Activated CD8-positive, alpha-beta memory T cell treated with anti-CD3 and anti-CD28 coated beads for 4 hours (primary cell): ENCODE results near the gene IFIT3.

ENCODE experiments used
- DNase-seq, 2 donors: peaks; one replicate each; pipeline ENCODE4 v3.0.0-alpha.2; 2020; ENCODE audit warnings: low read depth in 2 of 2

IFIT3 gene

GRCh38 chr10:89357975-89358374, 30.2 kb downstream of the IFIT3 start:
- no peak for DNase-seq

GRCh38 chr10:89360157-89360556, 32.4 kb downstream of the IFIT3 start:
- DNase-seq: no peak

- DNase-seq: no peak
Measured at GRCh38 chr10:89362929-89363328, 35.1 kb downstream of the IFIT3 start.

GRCh38 chr10:89363729-89364442, 36.1 kb downstream of the IFIT3 start:
- no peak for DNase-seq

DNA sequence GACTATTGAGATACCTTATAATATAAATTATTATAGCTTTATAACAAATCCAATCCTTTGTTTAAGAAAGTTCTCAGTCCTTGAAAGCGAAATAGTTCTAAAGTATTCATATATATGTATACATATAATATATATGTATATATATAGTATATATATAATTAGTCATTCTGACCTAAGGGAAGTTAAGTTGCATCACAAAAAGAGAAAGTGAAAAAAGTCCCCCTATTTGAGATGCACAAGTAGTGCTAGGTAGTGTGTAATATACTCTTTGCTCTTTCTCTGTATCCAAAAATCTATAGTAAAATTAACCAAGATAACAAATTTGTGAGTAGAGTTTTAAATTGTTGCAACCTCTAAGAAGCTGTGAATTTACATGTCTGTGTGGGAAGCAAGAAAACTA, 36.7 kb downstream of the IFIT3 start:
- DNase-seq: no peak

DNA sequence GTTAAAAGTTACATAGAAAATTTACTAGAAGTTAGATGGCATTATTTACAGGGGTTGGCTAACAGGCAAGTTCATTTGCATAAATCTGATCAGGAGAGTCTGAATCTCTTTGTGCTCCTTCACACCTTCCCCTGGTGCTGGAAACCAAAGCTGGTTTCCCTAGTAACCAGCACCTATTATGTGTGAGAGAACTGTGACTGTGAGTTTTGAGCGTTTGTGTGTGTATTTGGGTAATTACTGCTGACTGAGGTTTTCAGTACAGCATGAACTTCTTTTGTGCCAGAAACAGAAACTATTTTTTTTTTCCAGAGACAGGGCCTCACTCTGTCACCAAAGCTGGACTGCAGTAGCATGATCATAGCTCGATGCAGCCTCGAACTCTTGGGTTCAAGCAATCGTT, 39.7 kb downstream of the IFIT3 start:
- DNase-seq: peak in 1 of 2 donors; percentile 4

DNA sequence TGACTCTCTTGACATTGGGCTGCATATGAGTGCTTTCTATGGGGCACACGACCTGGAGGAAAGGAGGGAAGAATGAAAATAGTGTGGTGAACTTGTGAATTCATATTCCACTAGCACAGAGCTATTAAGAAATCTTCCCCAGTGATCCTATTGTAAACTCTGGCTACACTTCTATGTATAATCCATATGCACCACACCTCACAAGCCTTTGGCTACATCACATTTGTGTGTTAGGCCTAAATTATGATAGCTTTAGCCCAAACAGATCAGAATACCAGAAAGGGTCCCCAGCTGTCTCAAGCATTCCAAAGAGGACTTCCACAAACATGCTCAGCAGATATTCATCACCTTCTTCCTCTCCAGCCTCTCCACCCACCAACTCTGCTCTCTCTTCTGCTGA, 40.3 kb downstream of the IFIT3 start:
- DNase-seq: no peak

GRCh38 chr10:89369156-89370105, 41.6 kb downstream of the IFIT3 start:
- no peak for DNase-seq

- no peak for DNase-seq
Measured at GRCh38 chr10:89371079-89371478, 43.3 kb downstream of the IFIT3 start.

GRCh38 chr10:89371987-89372386, 44.2 kb downstream of the IFIT3 start:
- DNase-seq: no peak

GRCh38 chr10:89373916-89374711, 46.3 kb downstream of the IFIT3 start:
- DNase-seq: no peak

DNA sequence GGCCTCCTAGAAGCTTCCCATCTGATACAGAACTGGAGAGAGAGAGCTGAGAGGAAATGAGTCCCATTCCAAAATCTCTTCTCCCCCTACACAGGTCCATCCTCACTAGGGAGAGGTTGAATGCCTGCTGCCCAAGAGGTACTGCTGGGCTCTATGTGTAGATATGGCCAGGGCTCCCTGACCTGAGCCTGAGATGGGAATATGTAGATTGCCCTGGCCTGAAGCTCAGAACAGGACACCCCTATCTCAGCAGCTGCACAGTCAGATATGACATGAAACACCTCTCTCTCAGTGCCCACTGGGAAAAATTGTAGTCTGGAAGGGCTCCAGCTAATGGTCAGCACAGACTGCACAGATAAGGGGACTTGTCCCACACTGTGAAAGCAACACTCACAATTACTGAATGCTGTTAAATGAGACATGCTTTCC, 46.9 kb downstream of the IFIT3 start:
- DNase-seq: no peak

DNA sequence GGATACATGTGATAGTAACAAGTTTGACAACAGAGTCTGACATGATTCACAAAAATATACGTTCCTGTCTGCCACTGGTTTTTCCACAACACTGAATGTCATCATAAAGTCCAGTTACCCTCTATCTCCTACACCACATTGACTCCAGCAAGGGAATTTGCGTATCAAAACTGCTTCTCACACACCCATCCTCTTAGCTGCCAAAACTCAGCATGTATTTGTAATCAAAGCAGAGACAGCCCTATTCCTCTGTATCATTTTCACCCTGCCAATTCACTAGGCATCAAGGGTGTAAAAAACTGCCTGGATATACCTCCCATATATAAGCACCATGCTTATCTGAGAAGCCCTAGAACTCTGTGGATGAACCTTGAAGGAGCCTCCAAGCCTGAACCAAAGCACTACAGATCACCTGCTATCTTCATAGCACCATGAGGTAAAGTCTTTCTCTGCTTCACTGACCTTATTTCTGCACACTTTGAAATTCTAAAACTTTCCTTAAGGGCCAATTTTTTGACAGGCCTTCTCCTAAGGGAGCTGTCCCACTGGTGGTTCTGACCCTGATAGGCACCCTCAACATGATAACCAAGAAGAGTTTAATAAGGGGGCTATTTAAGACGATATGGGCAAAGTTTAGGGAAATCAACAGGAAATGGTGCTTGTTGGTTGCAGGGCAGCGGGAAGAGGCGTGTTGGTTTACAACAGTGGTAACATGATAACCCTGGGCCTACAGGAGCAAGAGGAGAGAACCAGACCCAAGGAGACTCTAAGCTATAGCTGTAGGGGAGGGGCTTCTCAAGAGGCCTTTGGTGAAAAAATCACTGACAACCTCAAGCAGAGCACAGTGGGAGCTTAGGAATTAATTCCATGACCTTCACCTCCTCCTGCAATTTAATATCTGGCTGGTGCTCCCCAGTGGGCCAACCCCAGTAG, 50.2 kb downstream of the IFIT3 start, which contains the start of gene IFIT1B:
TSS of gene IFIT1B (plus strand) at position 352 of the 933 bp plus-strand sequence. CDS start at position 432, 80 bp downstream.
- no peak for DNase-seq

DNA sequence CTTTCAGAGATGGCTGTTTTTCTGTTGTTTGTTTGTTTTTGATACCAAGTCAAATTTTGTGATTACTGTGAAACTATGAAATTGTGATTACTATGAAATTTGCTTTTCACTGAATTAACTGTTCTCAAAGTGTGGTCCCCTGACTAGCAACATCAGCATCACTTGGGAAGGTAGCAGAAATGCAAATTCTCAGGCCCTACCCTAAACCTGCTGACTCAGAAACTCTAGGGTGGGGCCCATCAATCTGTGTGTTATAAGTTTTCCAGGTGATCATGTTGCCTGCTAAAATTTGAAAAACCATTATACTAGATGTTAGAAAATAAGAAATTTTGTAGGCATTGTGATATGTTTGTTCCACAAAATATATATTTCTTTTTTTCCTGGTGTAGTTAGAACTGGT, 51.3 kb downstream of the IFIT3 start:
- DNase-seq: no peak

- no peak for DNase-seq
Measured at GRCh38 chr10:89382757-89383156, 55.0 kb downstream of the IFIT3 start.

GRCh38 chr10:89384474-89385340, 56.9 kb downstream of the IFIT3 start:
- no peak for DNase-seq

GRCh38 chr10:89388806-89389205, 61.0 kb downstream of the IFIT3 start:
- no peak for DNase-seq

DNA sequence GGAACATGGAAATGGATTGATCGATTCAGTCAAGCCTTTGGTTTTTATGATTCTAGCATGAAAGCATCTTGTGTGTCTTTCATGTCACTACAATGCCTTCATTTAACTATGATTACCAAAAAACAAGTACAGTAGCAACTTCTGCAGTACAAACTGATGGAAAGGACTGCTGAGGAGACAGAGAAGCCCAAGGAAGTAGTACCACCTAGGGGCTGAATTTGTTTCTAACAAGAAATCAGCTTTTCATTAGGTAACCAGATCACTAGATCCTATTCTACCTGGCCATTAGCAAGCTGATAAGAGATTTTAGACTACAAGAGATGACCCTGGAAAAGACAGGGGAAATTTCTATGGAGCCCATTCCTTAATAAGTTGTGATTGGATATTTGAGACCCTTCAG, 61.5 kb downstream of the IFIT3 start:
- no peak for DNase-seq
